Esophagus squamous epithelium (tissue), 5 donors: Measurements from ENCODE around the gene FAM9C. TPM values are rescaled to one million over a fixed set of nuclear protein-coding genes. Genes with fewer than 3 reads are reported as not detected.
"Not testable (repeated sequence)": the region's sequence is repeated elsewhere in the genome, so short reads cannot be mapped to it uniquely, and the experiment has no call there.

Experiments used
- DNase-seq: peaks from one replicate; lab custom pipeline; 2025; lab: John Stamatoyannopoulos, UW
- H3K27ac ChIP-seq, 4 donors: fragments of 200-600 bp; sonication (generic); one replicate each; pipeline ENCODE4 v1.5.1; 2016 to 2019; ENCODE audit warnings: mild to moderate bottlenecking in 1 of 4
- H3K27me3 ChIP-seq, 4 donors: fragments of 200-600 bp; sonication (generic); 1 replicate in 3 of 4; 2 replicates in 1 of 4; pipeline versions ENCODE4 v1.5.1 to v1.6.0; 2017 to 2021; ENCODE audit warnings: antibody characterized with exemption in 1 of 4
- H3K36me3 ChIP-seq, 3 donors: fragments of 200-600 bp; sonication (generic); one replicate each; pipeline ENCODE4 v1.5.1; 2016 to 2019
- H3K4me1 ChIP-seq, 3 donors: fragments of 200-600 bp; sonication (generic); one replicate each; pipeline ENCODE4 v1.5.1; 2017 to 2019
- H3K4me3 ChIP-seq, 4 donors: fragments of 200-600 bp; sonication (generic); 1 replicate in 3 of 4; 2 replicates in 1 of 4; pipeline ENCODE4 v1.5.1; 2016 to 2019; ENCODE audit warnings: mild to moderate bottlenecking in 2 of 4, moderate library complexity in 1 of 4
- H3K9me3 ChIP-seq, 3 donors: fragments of 200-600 bp; sonication (generic); one replicate each; pipeline ENCODE4 v1.5.1; 2016 to 2019
- CTCF ChIP-seq, 6 experiments: fragments of 450-650 bp in 4 of 6; fragments of 200-600 bp in 2 of 6; sonication (generic) in 2 of 6; IDR thresholded peaks; one replicate each; pipeline ENCODE4 v1.5.1; 2016 to 2019; ENCODE audit warnings: antibody characterized with exemption in 6 of 6, mild to moderate bottlenecking in 4 of 6, moderate library complexity in 4 of 6
- POLR2A ChIP-seq, 4 donors: fragments of 450-650 bp; IDR thresholded peaks; one replicate each; pipeline ENCODE4 v1.6.1; 2017; ENCODE audit warnings: antibody characterized with exemption in 4 of 4, mild to moderate bottlenecking in 4 of 4, moderate library complexity in 3 of 4
- WGBS, 2 donors: methylation state at CpG; one replicate each; pipeline ENCODE4 v1.1.5; 2018; 5-methylcytosine and 5-hydroxymethylcytosine counted together
- intact Hi-C: fragments of 100-400 bp; cut with DNase I; formaldehyde crosslinking; loops from one replicate; pipeline ENCODE4 v1.15.0; 2022
- total RNA-seq, 4 donors: library from RNA; depleted of rRNA; stranded (reverse); fragments of >200 nt; gene quantifications; one replicate each; pipeline ENCODE4 v1.1.0, GENCODE V29; 2016
- donor health status: DM: yes; HTN: yes; CAD: no.

FAM9C gene
- total RNA-seq, 4 donors from 2014 or later, result not detected

- no peak overlapping the region for H3K27ac ChIP-seq
- H3K4me3 ChIP-seq, result no peak overlapping the region
- DNase-seq, result no peak
- no peaks in the 10 kb centered on the region for H3K36me3 ChIP-seq
- no peaks in the 10 kb centered on the region for H3K9me3 ChIP-seq
- H3K4me1 ChIP-seq, result peaks cover 0 to 23% (median 8%) of the 10 kb centered on the region in 3 donors
- intact Hi-C loops, result no loop called here
- WGBS, 2 donors, result 77 to 89% methylated on average over 8 of the region's 8 CpGs
- TF ChIP-seq POLR2A (IDR thresholded peaks at IDR 0.05) (no peak), CTCF (IDR thresholded peaks at IDR 0.05) (no peak)
- H3K27me3 ChIP-seq, result no peaks in the 10 kb centered on the region
Observed at GRCh38 chrX:13026877-13027652, 17.4 kb downstream of the FAM9C start.

DNA sequence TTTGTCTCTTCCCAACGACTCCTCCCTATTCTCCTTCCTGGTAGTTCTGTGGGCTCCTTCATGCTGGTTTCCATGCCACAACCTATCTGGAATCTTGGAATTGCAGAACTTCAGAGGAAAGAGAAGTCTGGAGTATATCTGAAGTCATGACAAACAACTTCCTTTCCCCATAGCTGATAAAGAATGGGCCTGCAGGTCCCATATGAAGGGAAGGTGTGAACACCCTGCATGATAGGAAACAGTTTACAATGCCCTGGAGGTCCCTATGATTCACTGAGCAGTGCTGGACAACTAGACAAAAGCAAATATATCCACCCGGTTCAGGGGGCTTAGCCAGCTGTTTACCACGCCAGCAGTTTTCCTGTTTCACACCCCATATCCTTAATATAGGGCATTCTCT lies 19.4 kb downstream of the FAM9C start:
- H3K9me3 ChIP-seq, result no peaks in the 10 kb centered on the region
- no peak overlapping the region for H3K4me3 ChIP-seq
- no peaks in the 10 kb centered on the region for H3K36me3 ChIP-seq
- no peak for DNase-seq
- 75 to 78% methylated on average over 2 to 3 of the region's 3 CpGs for WGBS, 2 donors
- no peak overlapping the region for H3K27ac ChIP-seq
- peaks cover 0 to 17% (median 7%) of the 10 kb centered on the region in 3 donors for H3K4me1 ChIP-seq
- TF ChIP-seq POLR2A (IDR thresholded peaks at IDR 0.05) (no peak), CTCF (IDR thresholded peaks at IDR 0.05) (no peak)
- no peaks in the 10 kb centered on the region for H3K27me3 ChIP-seq
- intact Hi-C loops, result no loop called here

GRCh38 chrX:13023979-13024378 lies 20.4 kb downstream of the FAM9C start:
- WGBS, 2 donors, result 56 to 83% methylated on average over 4 of the region's 4 CpGs
- no peak for TF ChIP-seq CTCF (IDR thresholded peaks at IDR 0.05)
- TF ChIP-seq POLR2A (IDR thresholded peaks at IDR 0.05), result no peak
- Histone ChIP-seq H3K36me3 (no peaks in the 10 kb centered on the region), H3K27me3 (no peaks in the 10 kb centered on the region), H3K4me1 (peaks cover 0 to 7% (median 0%) of the 10 kb centered on the region in 3 donors), H3K4me3 (no peak overlapping the region), H3K27ac (no peak overlapping the region), H3K9me3 (no peaks in the 10 kb centered on the region)
- intact Hi-C loops, result no loop called here
- no peak for DNase-seq

- TF ChIP-seq CTCF (IDR thresholded peaks at IDR 0.05), result no peak
- TF ChIP-seq POLR2A (IDR thresholded peaks at IDR 0.05), result no peak
- 89% methylated on average over 3 of the region's 3 CpGs; no CpG with 5 or more reads in 1 of the 2 donors for WGBS, 2 donors
- no peaks in the 10 kb centered on the region for H3K27me3 ChIP-seq
- H3K27ac ChIP-seq, result no peak overlapping the region
- no peaks in the 10 kb centered on the region for H3K9me3 ChIP-seq
- H3K36me3 ChIP-seq, result no peaks in the 10 kb centered on the region
- no peak for DNase-seq
- H3K4me3 ChIP-seq, result no peak overlapping the region
- intact Hi-C loops, result no loop called here
- H3K4me1 ChIP-seq, result peaks cover 0 to 3% (median 0%) of the 10 kb centered on the region in 3 donors
Observed at GRCh38 chrX:13023567-13023966, 20.9 kb downstream of the FAM9C start.

DNA sequence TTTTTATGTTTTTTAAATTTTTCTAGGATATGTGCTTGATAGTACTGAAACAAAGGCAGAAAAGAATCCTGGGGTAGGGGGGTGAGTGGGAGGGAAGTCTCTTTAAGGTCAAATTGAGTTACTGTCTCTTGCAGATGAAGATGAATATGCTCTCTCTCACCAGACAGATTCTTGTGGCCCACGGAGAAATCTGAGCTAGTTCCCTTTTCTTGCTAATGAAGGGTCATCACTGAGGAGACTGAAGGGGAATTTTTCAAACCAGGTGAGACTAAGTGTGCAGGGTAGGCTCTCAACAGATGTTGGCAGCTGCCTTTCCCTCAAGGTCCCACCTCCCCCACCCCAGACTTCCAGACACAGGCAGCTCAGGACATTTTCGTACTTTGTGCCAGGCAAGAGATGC lies 21.5 kb downstream of the FAM9C start:
- 41 to 78% methylated on average over 2 of the region's 2 CpGs for WGBS, 2 donors
- DNase-seq, result no peak
- H3K9me3 ChIP-seq, result no peaks in the 10 kb centered on the region
- no peak overlapping the region for H3K27ac ChIP-seq
- no peak overlapping the region for H3K4me3 ChIP-seq
- no peaks in the 10 kb centered on the region for H3K4me1 ChIP-seq
- intact Hi-C loops, result no loop called here
- no peaks in the 10 kb centered on the region for H3K27me3 ChIP-seq
- no peaks in the 10 kb centered on the region for H3K36me3 ChIP-seq
- TF ChIP-seq CTCF (IDR thresholded peaks at IDR 0.05), result no peak
- no peak for TF ChIP-seq POLR2A (IDR thresholded peaks at IDR 0.05)

GRCh38 chrX:13016731-13017130 lies 27.7 kb downstream of the FAM9C start:
- H3K4me1 ChIP-seq, result peaks cover 0 to 16% (median 0%) of the 10 kb centered on the region in 3 donors
- WGBS, 2 donors, result 63 to 93% methylated on average over 6 of the region's 6 CpGs
- H3K27me3 ChIP-seq, intact Hi-C loops, H3K27ac ChIP-seq, H3K9me3 ChIP-seq, H3K36me3 ChIP-seq, H3K4me3 ChIP-seq, DNase-seq: not testable (repeated sequence)
